Measurements from ENCODE around the gene DAND5.

Gene DAND5

DNA sequence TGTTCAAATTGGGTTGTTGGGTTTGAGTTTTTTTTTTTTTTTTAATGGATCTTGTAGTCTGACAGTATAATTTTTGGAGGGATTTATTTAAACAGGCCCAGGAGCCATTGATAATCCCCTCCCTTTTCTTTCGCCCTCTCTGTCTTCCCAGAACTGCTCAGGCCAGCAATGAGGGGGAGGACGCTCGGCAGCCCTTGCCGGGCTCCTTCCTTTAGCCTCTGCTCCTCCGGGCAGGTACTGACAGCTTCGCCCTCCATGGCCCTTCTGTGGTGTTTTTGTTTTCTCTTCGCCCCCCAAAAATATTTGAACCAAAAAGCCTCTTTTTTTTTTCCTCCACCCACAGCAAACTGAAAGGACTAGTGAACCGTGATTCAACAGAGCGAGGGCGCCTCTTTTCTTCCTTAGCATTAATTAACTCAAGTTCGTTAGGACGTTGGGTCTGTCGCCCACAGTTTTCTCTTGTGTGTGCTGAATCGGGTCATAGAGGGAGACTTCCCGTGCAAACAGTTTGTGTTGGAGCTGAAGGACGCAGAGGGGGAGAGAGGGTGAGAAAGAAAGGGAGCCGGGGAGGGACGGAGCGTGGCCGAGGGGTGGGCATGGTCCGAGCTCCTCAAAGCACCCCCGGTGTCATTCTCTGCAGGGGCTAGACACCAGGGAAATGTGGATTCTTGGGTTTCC lies 47.4 kb downstream of the DAND5 start:
- TF ChIP-seq, protein P1, sequence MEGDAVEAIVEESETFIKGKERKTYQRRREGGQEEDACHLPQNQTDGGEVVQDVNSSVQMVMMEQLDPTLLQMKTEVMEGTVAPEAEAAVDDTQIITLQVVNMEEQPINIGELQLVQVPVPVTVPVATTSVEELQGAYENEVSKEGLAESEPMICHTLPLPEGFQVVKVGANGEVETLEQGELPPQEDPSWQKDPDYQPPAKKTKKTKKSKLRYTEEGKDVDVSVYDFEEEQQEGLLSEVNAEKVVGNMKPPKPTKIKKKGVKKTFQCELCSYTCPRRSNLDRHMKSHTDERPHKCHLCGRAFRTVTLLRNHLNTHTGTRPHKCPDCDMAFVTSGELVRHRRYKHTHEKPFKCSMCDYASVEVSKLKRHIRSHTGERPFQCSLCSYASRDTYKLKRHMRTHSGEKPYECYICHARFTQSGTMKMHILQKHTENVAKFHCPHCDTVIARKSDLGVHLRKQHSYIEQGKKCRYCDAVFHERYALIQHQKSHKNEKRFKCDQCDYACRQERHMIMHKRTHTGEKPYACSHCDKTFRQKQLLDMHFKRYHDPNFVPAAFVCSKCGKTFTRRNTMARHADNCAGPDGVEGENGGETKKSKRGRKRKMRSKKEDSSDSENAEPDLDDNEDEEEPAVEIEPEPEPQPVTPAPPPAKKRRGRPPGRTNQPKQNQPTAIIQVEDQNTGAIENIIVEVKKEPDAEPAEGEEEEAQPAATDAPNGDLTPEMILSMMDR (IDR thresholded peaks at IDR 0.05) = no peak
- Histone ChIP-seq H3K4me1 (no peaks in the 10 kb centered on the region), H3K27ac (no peak overlapping the region), H3K36me3 (ENCODE audit: control insufficient read depth, insufficient read depth, low read length) (no peaks in the 10 kb centered on the region), H3K79me2 (peaks cover 3% of the 10 kb centered on the region), H3K4me2 (ENCODE audit: low read length) (no peak overlapping the region), H3K9ac (no peak overlapping the region), H3K4me3 (ENCODE audit: low read depth, low read length) (no peak overlapping the region), H3K9me3 (ENCODE audit: control insufficient read depth, low read length) (no peaks in the 10 kb centered on the region), H3K27me3 (ENCODE audit: control insufficient read depth, insufficient read depth, low read length) (no peaks in the 10 kb centered on the region), H2AFZ (no peak overlapping the region)

- TF ChIP-seq, protein P1 (IDR thresholded peaks at IDR 0.05) = no peak
- peaks cover 3% of the 10 kb centered on the region for H3K79me2 ChIP-seq
- no peak overlapping the region for H3K4me3 ChIP-seq (ENCODE audit: low read depth, low read length)
- H3K4me1 ChIP-seq = no peaks in the 10 kb centered on the region
- no peaks in the 10 kb centered on the region for H3K36me3 ChIP-seq (ENCODE audit: control insufficient read depth, insufficient read depth, low read length)
- no peaks in the 10 kb centered on the region for H3K9me3 ChIP-seq (ENCODE audit: control insufficient read depth, low read length)
- H3K27ac ChIP-seq = no peak overlapping the region
- H3K9ac ChIP-seq = no peak overlapping the region
- H3K4me2 ChIP-seq (ENCODE audit: low read length) = peak overlapping the region; percentile 25
- no peak overlapping the region for H2AFZ ChIP-seq
- no peaks in the 10 kb centered on the region for H3K27me3 ChIP-seq (ENCODE audit: control insufficient read depth, insufficient read depth, low read length)
Measured at GRCh38 chr19:13017306-13018034, 48.1 kb downstream of the DAND5 start.

DNA sequence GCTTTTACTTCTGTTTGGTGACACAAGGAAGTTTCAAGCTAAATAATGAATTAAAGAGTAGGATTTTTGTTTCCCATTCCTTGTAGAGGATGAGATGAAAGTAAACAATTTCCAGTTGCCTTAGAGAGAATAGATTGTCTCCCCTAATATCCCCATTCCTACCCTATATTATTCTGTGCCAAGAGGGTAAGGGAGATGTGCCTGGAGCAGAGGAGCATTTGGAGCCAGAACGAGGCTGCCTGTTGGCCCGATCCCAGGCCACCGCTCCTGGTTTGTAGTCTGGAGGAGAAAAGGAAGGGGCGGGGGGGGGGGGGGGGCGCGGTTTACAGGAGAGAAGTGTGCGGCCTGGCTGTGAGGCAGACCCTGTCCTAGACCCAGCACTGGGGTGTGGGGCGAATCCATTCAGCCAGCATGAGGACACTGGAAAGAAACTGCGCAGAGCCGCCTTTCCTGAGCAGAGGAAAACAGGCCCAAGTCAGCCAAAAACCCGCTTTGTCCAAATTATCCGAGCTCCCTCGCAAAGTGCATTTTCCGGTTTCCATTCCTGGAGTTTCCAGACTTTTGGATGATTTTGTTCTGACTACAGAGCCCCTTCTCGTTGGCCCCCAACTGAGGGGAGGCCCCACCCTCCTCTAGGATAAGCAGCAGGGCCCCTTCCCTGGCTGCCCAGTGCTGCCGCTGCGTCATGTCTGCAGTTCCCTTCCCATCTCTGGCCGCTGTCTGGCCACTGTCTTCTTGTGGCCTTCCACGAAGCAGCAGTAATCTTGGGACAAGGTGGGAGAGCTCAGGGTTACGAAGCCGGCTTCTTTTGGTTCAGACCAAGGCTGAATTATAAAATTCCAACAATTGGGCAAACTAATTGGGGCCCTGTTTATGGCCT lies 48.9 kb downstream of the DAND5 start:
- TF ChIP-seq, protein P1 (IDR thresholded peaks at IDR 0.05) = no peak
- H3K36me3 ChIP-seq (ENCODE audit: control insufficient read depth, insufficient read depth, low read length) = no peaks in the 10 kb centered on the region
- H3K4me3 ChIP-seq (ENCODE audit: low read depth, low read length) = no peak overlapping the region
- H3K9me3 ChIP-seq (ENCODE audit: control insufficient read depth, low read length) = no peaks in the 10 kb centered on the region
- H3K4me1 ChIP-seq = no peaks in the 10 kb centered on the region
- H2AFZ ChIP-seq = no peak overlapping the region
- H3K4me2 ChIP-seq (ENCODE audit: low read length) = peak overlapping the region; percentile 25
- H3K27ac ChIP-seq = peak overlapping the region; percentile 5
- peaks cover 3% of the 10 kb centered on the region for H3K79me2 ChIP-seq
- no peak overlapping the region for H3K9ac ChIP-seq
- H3K27me3 ChIP-seq (ENCODE audit: control insufficient read depth, insufficient read depth, low read length) = no peaks in the 10 kb centered on the region

- H2AFZ ChIP-seq = no peak overlapping the region
- no peaks in the 10 kb centered on the region for H3K36me3 ChIP-seq (ENCODE audit: control insufficient read depth, insufficient read depth, low read length)
- H3K9me3 ChIP-seq (ENCODE audit: control insufficient read depth, low read length) = no peaks in the 10 kb centered on the region
- H3K4me1 ChIP-seq = no peaks in the 10 kb centered on the region
- no peak overlapping the region for H3K4me3 ChIP-seq (ENCODE audit: low read depth, low read length)
- H3K79me2 ChIP-seq = no peaks in the 10 kb centered on the region
- TF ChIP-seq, protein P1 (IDR thresholded peaks at IDR 0.05) = no peak
- H3K4me2 ChIP-seq (ENCODE audit: low read length) = no peak overlapping the region
- H3K27ac ChIP-seq = no peak overlapping the region
- H3K27me3 ChIP-seq (ENCODE audit: control insufficient read depth, insufficient read depth, low read length) = no peaks in the 10 kb centered on the region
- no peak overlapping the region for H3K9ac ChIP-seq
Measured at GRCh38 chr19:13019332-13019731, 50.0 kb downstream of the DAND5 start.
